OCI-LY3 (cell line): ENCODE results near the gene PTPN21.

Experiments used
- EZH2phosphoT487 ChIP-seq: fragments of 200-600 bp; shearing (Covaris generic); IDR thresholded peaks from 2 replicates; pipeline ENCODE4 v1.6.1; 2018; ENCODE audit warnings: antibody characterized with exemption, mixed run types, low read depth
- TF ChIP-seq, protein P1 (sequence below): fragments of 200-600, 300-600 bp; sonication (generic); IDR thresholded peaks from 2 replicates; pipeline ENCODE4 v1.5.1; 2014; ENCODE audit warnings: antibody characterized with exemption, low read length, low read depth

DNA sequence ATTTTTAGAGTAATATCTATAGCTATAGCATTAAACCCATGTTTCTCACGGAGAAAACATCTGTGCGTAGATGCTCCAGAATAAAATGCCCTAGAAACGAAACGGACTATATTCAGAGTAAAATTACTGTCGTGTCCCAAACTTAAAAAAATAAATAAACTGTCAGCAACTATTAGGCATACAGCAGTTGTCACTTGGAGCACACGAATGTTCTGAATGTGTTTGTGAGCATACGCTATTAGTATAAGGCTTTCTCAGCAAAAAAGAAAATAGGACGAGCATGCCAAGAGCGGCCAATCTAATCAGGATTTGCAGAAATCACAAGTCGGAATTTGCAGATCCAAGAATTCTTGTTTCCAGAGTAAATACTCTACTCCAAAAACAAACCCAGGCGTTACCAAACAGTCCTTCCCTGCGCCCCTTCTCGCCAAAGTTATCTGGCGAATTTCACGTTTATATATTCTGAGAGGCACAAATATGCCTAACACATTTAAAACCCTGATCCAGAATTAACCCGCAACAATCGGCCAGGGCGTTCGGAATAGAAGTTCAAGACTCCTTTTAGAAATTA, 836 bp downstream of the PTPN21 start:
- TF ChIP-seq, protein P1, sequence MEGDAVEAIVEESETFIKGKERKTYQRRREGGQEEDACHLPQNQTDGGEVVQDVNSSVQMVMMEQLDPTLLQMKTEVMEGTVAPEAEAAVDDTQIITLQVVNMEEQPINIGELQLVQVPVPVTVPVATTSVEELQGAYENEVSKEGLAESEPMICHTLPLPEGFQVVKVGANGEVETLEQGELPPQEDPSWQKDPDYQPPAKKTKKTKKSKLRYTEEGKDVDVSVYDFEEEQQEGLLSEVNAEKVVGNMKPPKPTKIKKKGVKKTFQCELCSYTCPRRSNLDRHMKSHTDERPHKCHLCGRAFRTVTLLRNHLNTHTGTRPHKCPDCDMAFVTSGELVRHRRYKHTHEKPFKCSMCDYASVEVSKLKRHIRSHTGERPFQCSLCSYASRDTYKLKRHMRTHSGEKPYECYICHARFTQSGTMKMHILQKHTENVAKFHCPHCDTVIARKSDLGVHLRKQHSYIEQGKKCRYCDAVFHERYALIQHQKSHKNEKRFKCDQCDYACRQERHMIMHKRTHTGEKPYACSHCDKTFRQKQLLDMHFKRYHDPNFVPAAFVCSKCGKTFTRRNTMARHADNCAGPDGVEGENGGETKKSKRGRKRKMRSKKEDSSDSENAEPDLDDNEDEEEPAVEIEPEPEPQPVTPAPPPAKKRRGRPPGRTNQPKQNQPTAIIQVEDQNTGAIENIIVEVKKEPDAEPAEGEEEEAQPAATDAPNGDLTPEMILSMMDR = no peak
- TF ChIP-seq EZH2phosphoT487 = no peak; the same call in 1 of the 2 replicates
